CD4-positive, alpha-beta T cell treated with Interleukin-15 for 1 hour (primary cell): ENCODE results near the gene INSYN1.
"Not testable (repeated sequence)": the region's sequence is repeated elsewhere in the genome, so short reads cannot be mapped to it uniquely, and the experiment has no call there.

Source experiments
- DNase-seq: peaks from one replicate; pipeline ENCODE4 v3.0.0-alpha.2; 2020

Gene INSYN1

DNA sequence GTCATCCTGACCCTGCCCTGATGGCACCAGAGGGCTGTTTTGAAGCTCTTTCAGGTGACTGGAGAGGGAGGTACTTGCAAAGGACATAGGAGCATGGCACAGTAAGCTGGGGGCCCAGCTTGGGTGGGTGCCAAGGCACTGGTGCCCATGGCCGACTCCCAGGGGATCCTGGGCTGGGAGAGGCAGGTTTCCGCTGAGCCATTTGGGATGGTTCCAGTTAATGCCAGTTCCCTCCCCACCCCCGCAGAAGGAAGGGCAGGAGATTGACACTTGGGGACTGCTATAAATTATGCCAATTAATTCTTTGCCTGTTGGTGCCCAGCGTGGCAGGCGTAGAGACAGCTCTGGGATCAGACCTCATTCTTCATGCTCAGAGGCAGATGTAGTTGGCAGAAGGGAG, 42.8 kb downstream of the INSYN1 start:
- no peak for DNase-seq

DNA sequence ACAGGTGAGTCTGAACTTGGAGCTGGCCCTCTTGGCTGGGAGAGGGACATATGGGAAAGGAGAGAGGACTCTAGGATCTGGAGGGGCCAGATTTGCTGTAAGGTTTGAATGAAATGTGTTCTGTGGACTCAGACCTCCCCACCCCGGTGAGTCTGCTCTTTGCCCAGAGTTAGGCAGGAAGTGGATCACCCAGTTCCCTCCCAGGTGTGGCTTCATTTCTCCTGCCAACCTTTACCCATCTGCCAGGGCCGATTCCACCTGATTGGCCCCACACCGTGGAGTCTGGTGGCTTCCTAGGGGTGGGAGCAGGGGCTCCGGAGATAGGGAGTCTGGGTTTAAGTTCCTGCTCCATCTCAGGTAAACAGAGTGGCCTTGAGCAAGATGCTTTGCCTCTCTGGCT, 43.5 kb downstream of the INSYN1 start:
- DNase-seq = no peak

DNA sequence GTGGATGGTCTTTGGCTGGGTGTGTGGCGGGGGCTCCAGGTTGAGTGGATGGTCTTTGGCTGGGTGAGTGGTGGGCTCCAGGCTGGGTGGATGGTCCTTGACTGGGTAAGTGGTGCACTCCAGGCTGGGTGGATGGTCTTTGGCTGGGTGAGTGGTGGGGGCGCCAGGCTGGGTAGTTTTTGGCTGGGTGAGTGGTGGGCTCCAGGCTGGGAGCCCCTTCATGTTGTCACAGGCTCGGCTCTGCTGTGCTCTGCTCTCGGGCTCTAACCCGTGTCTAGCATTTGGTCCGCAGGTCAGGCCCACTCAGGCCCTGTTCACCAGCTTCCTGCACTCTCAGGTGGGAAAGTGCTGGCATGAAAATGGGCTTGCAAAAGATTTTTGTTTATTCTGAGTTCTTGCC, 43.9 kb downstream of the INSYN1 start:
- no peak for DNase-seq

DNA sequence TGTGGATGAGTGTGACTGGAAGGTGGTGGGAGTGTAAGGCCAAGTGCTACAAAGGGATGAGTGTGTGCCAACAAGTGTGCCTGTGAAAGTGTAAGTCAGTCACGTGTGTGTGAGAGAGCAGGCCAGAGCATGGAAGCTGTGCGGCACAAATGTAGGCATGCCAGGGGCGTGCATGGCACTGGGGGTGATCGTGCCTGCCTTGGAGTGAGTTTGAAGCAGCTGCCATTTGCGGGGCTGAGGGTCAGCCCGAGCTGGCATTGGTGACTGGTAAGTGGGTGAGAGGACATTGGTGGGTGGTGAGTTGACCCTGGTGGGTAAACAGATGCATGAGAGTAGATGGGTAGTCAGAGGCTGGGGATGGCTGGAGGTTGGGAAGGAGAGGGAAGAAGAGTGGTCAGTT, 44.5 kb downstream of the INSYN1 start:
- DNase-seq = no peak

DNA sequence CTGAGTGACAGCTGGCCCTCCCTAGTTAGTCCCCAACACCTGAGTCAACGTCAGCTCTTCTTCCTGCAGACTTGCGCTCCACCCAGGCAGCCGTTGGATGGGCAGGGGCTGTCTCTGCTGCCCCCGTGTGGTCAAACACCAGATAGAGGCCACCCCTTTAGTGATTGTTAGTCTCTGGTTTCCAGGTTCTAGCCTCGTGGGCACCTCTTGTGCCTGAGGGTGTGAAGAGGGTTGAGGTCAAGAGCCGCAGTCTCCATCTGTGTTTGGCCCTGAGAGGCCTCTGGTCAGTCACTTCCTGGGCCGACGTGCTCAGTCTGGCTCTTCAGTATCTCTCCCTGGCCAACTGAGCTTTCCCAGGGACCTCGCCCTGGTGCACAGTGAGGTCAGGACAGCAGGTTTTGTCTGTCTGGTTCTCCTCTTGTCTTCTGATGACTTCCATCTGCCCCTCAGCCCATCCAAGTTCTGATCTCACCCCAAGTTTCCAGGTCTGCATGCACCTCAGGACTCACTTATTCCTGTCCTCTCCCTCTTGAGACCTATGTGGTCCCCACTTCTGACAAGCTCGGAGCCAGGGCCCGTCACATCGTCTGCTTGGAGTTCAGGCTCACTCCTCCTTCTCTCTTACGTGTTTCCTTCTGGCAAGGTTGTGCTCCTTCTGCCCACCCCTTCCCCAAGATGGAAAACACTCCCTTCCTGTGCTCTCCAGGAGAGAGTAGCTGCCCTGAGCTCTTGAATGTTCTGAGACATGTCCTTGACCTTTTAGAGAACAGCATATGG, 48.1 kb downstream of the INSYN1 start:
- peak; percentile 33 for DNase-seq

DNA sequence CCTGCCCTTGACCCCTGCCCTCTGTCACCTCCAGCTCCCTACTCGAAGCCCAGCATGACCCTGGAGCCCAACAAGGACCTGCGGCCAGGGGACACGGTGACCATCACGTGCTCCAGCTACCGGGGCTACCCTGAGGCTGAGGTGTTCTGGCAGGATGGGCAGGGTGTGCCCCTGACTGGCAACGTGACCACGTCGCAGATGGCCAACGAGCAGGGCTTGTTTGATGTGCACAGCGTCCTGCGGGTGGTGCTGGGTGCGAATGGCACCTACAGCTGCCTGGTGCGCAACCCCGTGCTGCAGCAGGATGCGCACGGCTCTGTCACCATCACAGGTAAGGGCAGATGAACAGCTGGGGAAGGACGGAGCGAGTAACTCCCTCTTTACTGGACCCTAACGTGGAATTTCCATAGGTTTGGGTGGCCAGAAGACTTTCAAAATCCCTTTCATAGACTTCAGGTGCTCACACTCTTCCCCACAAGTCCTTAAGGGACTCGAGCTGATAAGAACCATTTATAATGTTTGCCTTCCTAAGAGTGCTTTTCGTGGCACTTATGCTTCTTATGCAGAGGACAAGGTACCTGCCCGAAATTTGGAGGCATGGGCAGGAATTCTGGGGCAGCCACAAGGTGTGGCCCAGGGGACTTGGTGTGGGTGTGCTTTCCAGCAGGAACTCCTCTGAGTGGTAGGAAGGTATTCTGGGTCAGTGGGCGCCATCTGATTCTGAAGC, 48.8 kb downstream of the INSYN1 start:
- DNase-seq = not testable (repeated sequence)

DNA sequence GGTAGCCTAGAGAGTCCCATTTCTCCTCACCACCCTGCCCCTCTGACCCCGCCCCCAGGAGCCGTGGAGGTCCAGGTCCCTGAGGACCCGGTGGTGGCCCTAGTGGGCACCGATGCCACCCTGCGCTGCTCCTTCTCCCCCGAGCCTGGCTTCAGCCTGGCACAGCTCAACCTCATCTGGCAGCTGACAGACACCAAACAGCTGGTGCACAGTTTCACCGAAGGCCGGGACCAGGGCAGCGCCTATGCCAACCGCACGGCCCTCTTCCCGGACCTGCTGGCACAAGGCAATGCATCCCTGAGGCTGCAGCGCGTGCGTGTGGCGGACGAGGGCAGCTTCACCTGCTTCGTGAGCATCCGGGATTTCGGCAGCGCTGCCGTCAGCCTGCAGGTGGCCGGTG, 49.5 kb downstream of the INSYN1 start:
- DNase-seq = not testable (repeated sequence)

DNA sequence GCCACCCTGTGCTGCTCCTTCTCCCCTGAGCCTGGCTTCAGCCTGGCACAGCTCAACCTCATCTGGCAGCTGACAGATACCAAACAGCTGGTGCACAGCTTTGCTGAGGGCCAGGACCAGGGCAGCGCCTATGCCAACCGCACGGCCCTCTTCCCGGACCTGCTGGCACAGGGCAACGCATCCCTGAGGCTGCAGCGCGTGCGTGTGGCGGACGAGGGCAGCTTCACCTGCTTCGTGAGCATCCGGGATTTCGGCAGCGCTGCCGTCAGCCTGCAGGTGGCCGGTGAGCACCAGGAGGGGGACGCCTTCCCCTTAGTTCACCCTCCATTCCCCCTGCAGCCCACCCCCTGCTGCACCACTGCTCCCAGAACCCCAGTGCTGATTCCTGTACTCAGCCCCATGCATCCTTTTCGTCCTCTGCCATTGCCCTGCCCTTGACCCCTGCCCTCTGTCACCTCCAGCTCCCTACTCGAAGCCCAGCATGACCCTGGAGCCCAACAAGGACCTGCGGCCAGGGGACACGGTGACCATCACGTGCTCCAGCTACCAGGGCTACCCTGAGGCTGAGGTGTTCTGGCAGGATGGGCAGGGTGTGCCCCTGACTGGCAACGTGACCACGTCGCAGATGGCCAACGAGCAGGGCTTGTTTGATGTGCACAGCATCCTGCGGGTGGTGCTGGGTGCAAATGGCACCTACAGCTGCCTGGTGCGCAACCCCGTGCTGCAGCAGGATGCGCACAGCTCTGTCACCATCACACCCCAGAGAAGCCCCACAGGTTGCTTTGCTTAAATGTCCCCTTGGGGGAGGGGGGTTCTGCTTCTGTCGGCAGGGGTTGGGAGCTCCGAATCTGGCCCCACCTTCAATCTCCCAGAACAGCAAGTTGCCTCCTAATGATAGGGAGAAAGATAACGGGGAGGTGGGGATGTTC, 50.6 kb downstream of the INSYN1 start:
- not testable (repeated sequence) for DNase-seq

DNA sequence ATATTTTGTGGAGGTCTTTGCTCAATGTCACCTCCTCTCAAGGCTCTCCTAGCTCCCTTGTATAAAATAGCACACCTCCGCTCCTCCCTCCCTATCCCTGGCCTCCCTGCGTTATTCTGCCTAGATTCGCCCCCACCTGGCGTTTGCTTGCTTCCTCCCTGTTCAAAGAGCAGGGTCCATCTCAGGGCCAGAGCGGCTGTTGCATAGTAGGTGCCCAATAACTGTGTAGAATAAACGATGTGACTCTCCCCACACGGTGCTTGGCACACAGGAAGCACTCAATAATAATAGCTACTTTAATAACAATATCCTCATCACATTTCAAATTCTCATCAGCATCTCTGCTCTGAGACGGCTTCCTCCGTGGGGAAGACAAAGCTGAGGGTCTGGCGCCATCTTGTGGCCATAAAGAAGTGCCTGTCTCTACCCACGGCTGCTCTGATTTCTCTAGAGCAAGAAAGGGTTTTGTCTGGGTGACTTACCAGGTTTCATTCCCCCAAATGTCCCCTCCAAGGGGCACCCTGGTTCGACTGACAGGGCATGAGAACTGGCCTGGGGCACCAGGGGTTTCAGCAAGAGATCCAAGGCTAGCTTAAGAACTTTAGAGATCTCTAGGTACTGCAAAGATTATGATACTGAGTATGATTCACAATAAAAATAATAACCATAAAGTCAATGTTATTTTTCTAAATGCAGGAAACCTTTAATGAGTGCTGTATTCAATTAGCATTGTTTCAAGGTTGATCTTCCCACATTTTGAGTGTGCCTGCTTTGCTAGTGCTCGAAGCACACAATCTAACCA, 52.9 kb downstream of the INSYN1 start:
- DNase-seq = peak; percentile 63

DNA sequence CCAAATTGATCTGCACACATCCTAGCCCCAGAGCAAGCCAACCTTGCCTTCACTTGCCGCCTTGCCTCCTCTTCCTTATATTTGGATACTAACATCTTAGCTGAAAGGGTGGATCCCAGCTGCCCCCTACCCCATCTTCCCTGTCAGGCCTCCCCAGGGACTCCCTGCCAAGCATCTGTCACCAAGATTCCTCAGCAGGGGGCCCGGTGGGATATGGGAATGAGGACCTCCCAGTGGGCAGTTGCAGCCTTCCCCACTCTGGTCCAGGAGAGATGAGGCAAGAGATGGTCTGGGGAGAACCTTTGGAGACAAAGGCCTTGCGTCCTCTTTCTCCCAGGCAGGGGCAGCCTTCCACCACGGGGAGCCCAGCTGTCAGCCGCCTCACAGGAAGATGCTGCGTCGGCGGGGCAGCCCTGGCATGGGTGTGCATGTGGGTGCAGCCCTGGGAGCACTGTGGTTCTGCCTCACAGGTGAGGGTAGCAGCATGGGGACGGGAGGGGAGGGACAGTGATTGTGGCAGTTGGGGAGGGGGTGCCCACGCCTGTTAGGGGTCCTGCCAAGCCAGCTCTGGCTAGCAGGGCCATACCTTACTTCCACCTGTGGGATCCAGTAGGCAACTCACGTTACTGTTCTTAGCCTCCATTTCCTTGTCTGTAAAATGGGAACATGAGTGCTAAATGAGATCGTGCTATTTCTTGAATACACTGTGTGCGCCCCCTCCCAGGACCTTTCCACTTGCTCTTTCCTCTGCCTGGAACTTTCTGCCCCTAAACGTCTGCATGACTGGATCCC, 53.7 kb downstream of the INSYN1 start:
- no peak for DNase-seq

DNA sequence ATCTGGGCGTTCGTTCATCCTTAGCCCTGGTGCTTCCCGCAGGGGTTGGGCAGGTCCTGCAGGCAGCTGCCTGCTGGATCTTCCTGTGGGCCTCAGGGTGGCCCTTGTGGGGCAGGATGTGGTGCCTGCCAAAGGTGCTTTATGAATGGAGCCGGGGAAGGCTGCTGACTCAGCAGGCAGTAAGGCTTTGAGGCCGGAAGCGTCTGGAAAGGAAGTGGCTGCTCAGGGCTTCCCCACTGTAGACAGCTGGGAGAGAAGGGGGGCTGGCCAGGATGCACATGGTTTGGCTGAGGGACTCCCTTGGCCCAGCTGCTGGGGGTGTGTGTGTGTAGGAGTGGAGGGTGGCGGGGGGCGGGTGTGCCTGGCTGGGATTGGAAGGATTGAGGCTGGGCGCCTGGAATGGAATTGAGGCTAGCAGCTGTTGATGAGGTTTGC, 56.1 kb downstream of the INSYN1 start:
- DNase-seq = peak; percentile 74

DNA sequence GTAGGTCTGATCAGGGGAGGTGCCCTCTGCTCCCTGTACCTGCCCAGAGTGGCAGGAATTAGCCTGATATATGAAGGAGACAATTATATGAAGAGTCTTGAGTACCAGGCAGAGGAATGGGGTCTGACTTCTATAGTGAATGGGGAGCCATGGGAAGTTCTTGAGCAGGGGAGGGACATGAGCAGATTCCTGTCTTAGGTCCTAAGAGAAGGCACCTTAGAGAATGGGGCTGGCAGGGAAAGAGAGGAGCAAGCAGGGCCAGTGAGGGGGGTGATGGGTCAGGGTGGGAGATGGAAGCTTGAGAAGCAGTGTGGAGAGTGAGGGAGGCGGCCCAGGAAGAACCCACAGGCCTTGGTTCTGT, 56.5 kb downstream of the INSYN1 start:
- DNase-seq = no peak

DNA sequence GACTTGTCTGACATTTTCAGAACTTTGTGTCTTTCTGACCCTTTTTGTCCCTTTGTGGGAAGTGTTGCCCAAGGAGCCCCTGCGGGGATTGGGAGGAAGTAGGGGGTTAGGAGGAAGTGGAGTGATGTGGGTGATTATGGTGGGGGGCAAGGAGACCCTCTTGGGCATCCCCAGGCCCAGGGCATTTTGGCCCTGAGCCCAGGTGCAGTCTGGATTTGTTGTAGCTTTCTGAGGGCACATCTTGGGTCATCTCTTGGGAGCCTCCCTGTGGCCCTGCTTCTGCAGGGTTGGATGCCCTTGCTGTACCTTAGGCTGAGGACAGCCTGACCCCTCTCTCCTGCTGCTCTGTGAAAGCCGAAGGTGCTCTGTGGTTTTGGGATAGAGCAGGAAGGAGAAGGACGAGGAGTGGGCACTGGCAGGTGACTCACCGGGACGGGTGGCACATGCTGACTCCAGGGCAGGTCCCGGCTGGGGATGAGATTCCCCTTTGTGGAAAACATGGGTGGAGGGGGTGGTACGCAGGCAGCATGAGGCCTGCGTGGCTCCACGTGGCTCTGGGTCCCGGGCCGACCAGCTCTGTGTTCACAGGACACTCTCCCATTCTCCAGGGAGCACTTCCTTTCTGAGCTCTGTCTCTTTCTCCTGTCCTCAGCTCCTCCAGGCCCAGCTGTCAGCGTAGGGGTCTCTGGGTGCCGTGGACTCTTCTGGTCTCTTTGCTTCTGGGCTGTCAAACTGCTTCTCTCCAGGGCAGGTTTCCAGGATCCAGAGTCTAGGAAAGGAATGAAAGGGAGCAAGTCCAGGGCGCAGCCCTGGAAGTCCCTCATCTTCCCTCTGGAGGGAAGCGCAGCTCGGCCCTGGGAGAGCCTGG, 57.1 kb downstream of the INSYN1 start:
- no peak for DNase-seq

DNA sequence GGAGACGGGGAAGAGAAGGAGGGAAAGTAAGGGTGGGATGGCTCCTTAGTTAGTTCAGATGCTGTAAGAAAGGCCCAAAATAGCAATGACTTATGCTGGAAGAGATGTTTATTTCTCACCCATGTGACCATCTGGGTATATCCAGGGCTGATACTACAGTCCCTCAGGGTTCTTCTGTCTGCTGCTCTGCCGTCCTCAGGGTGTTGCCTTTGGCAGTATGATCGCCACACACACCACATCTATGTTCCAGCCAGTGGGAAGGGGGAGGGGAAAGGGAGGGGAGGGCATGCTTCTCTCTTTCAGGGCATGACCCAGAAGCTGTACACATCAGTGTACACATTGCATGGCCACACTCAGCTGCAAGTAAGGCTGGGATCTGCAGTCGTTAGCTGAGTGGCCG, 58.7 kb downstream of the INSYN1 start:
- DNase-seq = no peak

DNA sequence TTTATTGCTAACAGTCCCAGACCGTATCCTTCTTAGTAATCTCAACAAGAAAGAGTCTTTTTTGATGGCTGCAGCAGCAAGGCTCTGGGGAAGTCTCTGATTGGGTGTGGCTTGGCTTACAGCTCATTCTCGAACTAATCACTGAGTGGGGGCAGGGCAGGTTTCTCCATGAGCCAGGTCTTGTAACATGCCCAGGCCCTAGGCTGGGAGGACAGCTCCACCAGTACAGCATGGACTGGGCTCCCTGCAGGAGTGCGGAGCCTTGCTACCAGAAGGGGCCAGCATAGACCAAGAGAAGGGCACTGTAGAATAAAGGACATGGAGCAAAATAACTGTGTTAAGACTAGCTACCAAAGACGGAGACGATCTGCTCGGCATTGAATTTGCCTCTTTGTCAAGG, 61.8 kb downstream of the INSYN1 start:
- no peak for DNase-seq

DNA sequence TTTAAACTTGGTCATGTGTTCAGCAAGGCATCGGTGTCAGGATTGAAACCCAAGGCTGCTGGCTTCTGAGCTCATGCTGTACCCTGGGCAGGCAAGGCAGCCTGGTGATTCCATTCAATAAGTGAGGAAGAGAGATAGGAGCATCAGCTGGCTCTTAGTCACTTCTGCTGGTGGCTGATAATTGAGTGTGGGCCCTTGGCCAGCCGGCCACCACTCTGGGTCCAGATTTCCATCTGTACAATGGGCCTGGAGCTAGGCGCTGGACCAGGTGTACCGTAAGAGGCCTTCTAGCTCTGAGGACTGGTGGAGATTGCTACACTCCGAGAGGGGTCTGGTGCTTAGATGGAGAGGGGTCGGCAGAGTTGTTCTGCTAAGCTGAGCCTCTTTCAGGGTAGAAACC, 64.7 kb downstream of the INSYN1 start:
- no peak for DNase-seq

DNA sequence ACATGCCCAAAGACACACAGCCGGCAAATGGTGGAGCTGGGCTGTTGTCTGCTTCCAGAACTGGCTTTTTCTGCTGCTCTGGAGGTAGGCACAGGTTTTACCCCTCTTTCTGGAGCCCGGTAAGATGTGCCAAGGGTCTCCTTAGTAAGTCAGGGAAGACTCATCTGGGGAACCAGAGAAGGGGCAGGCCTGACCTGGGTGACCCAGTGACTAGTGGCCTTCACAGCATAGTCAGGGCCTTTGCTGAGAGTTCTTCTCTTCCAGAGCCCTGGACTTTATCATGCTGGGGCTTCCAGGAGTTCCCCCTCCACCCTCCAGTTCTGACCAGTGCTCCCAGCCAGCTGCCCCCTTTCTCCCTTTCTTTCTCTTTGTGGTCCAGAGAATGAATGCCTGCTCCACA, 65.8 kb downstream of the INSYN1 start:
- DNase-seq = no peak

DNA sequence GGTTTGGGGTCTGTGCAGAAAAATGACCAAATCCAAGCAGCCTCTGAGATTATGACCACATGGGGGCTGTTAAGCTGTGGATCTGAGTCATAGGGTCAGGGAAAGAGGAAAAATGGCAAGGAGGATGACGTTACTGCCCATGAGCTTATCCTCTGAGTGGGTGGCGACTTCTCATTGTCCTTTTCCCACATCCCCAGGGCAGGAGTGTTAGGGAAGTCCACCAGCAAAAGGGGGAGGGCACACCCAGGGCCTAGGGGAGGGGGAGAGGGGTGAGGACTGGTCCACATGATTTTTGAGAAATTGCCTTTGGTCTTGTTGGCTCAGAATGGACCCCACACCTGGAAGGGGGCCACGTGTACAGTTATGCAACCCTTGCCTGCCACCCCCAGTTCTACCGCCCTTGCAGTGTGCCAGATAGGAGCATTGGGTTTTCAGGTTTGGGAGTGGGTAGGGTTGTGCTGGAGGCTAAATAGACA, 66.3 kb downstream of the INSYN1 start:
- DNase-seq = no peak

DNA sequence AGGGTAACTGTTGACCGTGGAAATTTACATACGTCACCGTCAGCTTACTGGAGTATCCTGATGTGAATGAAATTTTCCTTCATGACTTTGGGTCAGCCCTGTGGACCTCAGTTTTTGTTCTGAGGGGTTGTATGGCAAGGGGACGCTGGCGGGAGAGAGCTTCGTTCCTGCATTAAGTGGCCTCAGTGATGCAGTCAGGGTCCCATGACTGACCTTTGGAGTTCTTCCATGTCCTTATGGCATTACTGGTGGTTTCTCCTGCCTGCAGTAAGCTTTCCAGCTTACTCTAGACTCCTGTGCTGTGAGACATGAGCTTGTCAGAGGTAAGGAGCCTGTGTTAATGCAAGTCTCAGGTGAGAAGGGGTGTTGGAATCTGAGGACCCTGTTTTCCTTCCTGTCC, 67.2 kb downstream of the INSYN1 start:
- DNase-seq = no peak
